DOHH2 (cell line): ENCODE results near the gene KRTAP2-1.
"Not testable (repeated sequence)": the region's sequence is repeated elsewhere in the genome, so short reads cannot be mapped to it uniquely, and the experiment has no call there.

ENCODE experiments used
- H3F3A ChIP-seq: fragments of 200-600 bp; sonication (generic), shearing (Covaris generic); 2 replicates; pipeline ENCODE4 v1.6.0; 2016; ENCODE audit warnings: antibody characterized with exemption, mild to moderate bottlenecking; ENCODE audit not compliant: control insufficient read depth, insufficient read depth
- H3K27ac ChIP-seq: fragments of 200-600 bp; sonication (generic); 2 replicates; pipeline ENCODE4 v1.5.1; 2014; ENCODE audit warnings: low read depth, mild to moderate bottlenecking, low read length, moderate library complexity
- H3K27me3 ChIP-seq: fragments of 200-600 bp; sonication (generic); 2 replicates; pipeline ENCODE4 v1.6.1; 2014; ENCODE audit warnings: mild to moderate bottlenecking, low read length, mixed read lengths; ENCODE audit not compliant: control insufficient read depth
- H3K36me3 ChIP-seq: fragments of 200-600 bp; sonication (generic); 2 replicates; pipeline ENCODE4 v1.6.1; 2014; ENCODE audit warnings: mild to moderate bottlenecking, low read length, moderate library complexity, mixed read lengths; ENCODE audit not compliant: control insufficient read depth
- H3K4me1 ChIP-seq: fragments of 200-600 bp; sonication (generic); 2 replicates; pipeline ENCODE4 v1.6.1; 2014; ENCODE audit warnings: mild to moderate bottlenecking, low read length, mixed read lengths; ENCODE audit not compliant: control insufficient read depth
- H3K4me2 ChIP-seq: fragments of 200-600 bp; sonication (generic); 2 replicates; pipeline ENCODE4 v1.6.0; 2014; ENCODE audit warnings: mild to moderate bottlenecking, low read length, moderate library complexity
- H3K4me3 ChIP-seq: fragments of 200-600 bp; sonication (generic); 2 replicates; pipeline ENCODE4 v1.5.1; 2014; ENCODE audit warnings: mild to moderate bottlenecking, low read length, mixed read lengths
- H3K79me2 ChIP-seq: fragments of 200-600 bp; sonication (generic); 2 replicates; pipeline ENCODE4 v1.6.1; 2014; ENCODE audit warnings: mild to moderate bottlenecking, low read length, mixed read lengths; ENCODE audit not compliant: control insufficient read depth
- H3K9me2 ChIP-seq: fragments of 200-600 bp; sonication (generic); replicated peaks from 2 replicates; pipeline ENCODE4 v1.6.1; 2014; ENCODE audit warnings: mild to moderate bottlenecking, low read length, mixed read lengths; ENCODE audit not compliant: control insufficient read depth
- H3K9me3 ChIP-seq: fragments of 200-600 bp; sonication (generic); 2 replicates; pipeline ENCODE4 v1.6.1; 2014; ENCODE audit warnings: antibody characterized with exemption, low read length, mixed read lengths; ENCODE audit not compliant: control insufficient read depth, insufficient read depth
- H4K20me1 ChIP-seq: fragments of 200-600 bp; sonication (generic); 2 replicates; pipeline ENCODE4 v1.6.0; 2014; ENCODE audit warnings: low read depth, mild to moderate bottlenecking, antibody characterized with exemption, low read length, moderate library complexity; ENCODE audit not compliant: control insufficient read depth, insufficient read depth
- CTCF ChIP-seq: fragments of 200-600 bp; sonication (generic); IDR thresholded peaks from one replicate; pipeline ENCODE4 v1.5.1; 2014; ENCODE audit warnings: antibody characterized with exemption, mild to moderate bottlenecking, low read depth, low read length; ENCODE audit not compliant: poor library complexity, severe bottlenecking
- EZH2phosphoT487 ChIP-seq: fragments of 200-600 bp; sonication (generic); IDR thresholded peaks from 2 replicates; pipeline ENCODE4 v1.6.1; 2017; ENCODE audit warnings: borderline replicate concordance, mild to moderate bottlenecking, antibody characterized with exemption, low read length, moderate library complexity, mixed read lengths

Gene KRTAP2-1

GRCh38 chr17:41042953-41043352 is 4.2 kb downstream of the KRTAP2-1 start:
- H3K36me3 ChIP-seq = no peaks in the 10 kb centered on the region
- peaks cover 8% of the 10 kb centered on the region for H3K4me1 ChIP-seq
- H3F3A ChIP-seq = no peaks in the 10 kb centered on the region
- H3K4me3 ChIP-seq = no peak overlapping the region
- TF ChIP-seq CTCF (no peak), EZH2phosphoT487 (no peak)
- H3K9me2 ChIP-seq = no peaks in the 10 kb centered on the region
- H3K79me2 ChIP-seq = no peaks in the 10 kb centered on the region
- H3K27ac ChIP-seq = no peak overlapping the region
- no peaks in the 10 kb centered on the region for H3K9me3 ChIP-seq
- H4K20me1 ChIP-seq = no peaks in the 10 kb centered on the region
- H3K4me2 ChIP-seq = no peak overlapping the region
- no peaks in the 10 kb centered on the region; the same call in 1 of the 2 replicates for H3K27me3 ChIP-seq

- not testable (repeated sequence) for H4K20me1 ChIP-seq, H3F3A ChIP-seq, H3K27me3 ChIP-seq, H3K36me3 ChIP-seq, H3K4me1 ChIP-seq, H3K4me2 ChIP-seq, H3K9me3 ChIP-seq, H3K79me2 ChIP-seq, H3K4me3 ChIP-seq, H3K27ac ChIP-seq, H3K9me2 ChIP-seq
These were observed 6.1 kb downstream of the KRTAP2-1 start, which contains the start of gene KRTAP1-1 for GRCh38 chr17:41040783-41041571. Gene KRTAP1-1, minus strand, starts transcription at chr17:41041450. Its CDS starts 53 bp downstream, at chr17:41041397.

GRCh38 chr17:41037853-41038350 is 9.2 kb downstream of the KRTAP2-1 start:
- Histone ChIP-seq H3K27me3 (peaks cover 7% of the 10 kb centered on the region), H3F3A (no peaks in the 10 kb centered on the region), H3K4me2 (no peak overlapping the region), H3K36me3 (no peaks in the 10 kb centered on the region), H3K27ac (no peak overlapping the region), H3K9me2 (no peaks in the 10 kb centered on the region), H3K9me3 (no peaks in the 10 kb centered on the region), H3K4me3 (no peak overlapping the region), H4K20me1 (no peaks in the 10 kb centered on the region), H3K4me1 (no peaks in the 10 kb centered on the region), H3K79me2 (no peaks in the 10 kb centered on the region)
- TF ChIP-seq CTCF (no peak), EZH2phosphoT487 (no peak)

- H3K36me3 ChIP-seq, H3K9me3 ChIP-seq, H3K4me1 ChIP-seq, H4K20me1 ChIP-seq, H3F3A ChIP-seq, H3K4me2 ChIP-seq, H3K9me2 ChIP-seq, H3K27ac ChIP-seq, H3K27me3 ChIP-seq, H3K4me3 ChIP-seq, H3K79me2 ChIP-seq: not testable (repeated sequence)
These were observed 12.7 kb downstream of the KRTAP2-1 start, which contains the start of gene KRTAP1-3 for GRCh38 chr17:41034346-41034935. Gene KRTAP1-3, minus strand, starts transcription at chr17:41034874. Its CDS starts 53 bp downstream, at chr17:41034821.
